GM10248 (cell line): ENCODE data around the gene HBD.
"Not testable (repeated sequence)": the region's sequence is repeated elsewhere in the genome, so short reads cannot be mapped to it uniquely, and the experiment has no call there.

Experiments
- CTCF ChIA-PET: fragments of 300-600 bp; sonication (Branson Sonifier 250); formaldehyde crosslinking; extraction: SDS; loops from one replicate; lab custom pipeline; 2021; ENCODE audit warnings: antibody characterized with exemption; lab: Yijun Ruan, JAX
- POLR2A ChIA-PET: fragments of 350-650 bp; sonication (Branson Sonifier 250); formaldehyde crosslinking; extraction: SDS; loops from one replicate; lab custom pipeline; 2020; ENCODE audit warnings: antibody characterized with exemption; lab: Yijun Ruan, JAX
- DNase-seq: peaks from one replicate; pipeline ENCODE4 v3.0.0; 2012; ENCODE audit errors: extremely low spot score
- TF ChIP-seq, protein P1 (sequence below): IDR thresholded peaks from 2 replicates; pipeline ENCODE4 v1.5.1; 2012; ENCODE audit warnings: mild to moderate bottlenecking, low read depth; ENCODE audit errors: extremely low read depth, missing control alignments, control extremely low read depth

HBD gene

DNA sequence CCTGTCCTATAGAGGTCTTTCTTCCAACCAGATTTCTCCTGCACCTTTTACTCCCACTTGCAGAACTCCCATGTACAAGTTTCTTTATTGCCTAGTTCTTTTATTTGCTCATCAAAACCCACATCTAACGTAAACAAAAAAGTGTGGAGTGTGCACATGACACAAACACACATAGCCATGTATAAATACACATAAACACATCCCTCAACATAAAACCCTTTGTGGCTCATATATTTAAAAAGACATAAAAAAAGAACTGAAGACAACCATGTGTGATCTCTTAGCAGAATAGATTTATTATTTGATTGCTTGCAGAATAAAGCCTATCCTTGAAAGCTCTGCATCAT lies 18.6 kb upstream of the HBD start:
- TF ChIP-seq, protein P1, sequence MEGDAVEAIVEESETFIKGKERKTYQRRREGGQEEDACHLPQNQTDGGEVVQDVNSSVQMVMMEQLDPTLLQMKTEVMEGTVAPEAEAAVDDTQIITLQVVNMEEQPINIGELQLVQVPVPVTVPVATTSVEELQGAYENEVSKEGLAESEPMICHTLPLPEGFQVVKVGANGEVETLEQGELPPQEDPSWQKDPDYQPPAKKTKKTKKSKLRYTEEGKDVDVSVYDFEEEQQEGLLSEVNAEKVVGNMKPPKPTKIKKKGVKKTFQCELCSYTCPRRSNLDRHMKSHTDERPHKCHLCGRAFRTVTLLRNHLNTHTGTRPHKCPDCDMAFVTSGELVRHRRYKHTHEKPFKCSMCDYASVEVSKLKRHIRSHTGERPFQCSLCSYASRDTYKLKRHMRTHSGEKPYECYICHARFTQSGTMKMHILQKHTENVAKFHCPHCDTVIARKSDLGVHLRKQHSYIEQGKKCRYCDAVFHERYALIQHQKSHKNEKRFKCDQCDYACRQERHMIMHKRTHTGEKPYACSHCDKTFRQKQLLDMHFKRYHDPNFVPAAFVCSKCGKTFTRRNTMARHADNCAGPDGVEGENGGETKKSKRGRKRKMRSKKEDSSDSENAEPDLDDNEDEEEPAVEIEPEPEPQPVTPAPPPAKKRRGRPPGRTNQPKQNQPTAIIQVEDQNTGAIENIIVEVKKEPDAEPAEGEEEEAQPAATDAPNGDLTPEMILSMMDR, result no peak
- ChIA-PET CTCF (no interaction called here), POLR2A (no interaction called here)
- DNase-seq, result no peak

DNA sequence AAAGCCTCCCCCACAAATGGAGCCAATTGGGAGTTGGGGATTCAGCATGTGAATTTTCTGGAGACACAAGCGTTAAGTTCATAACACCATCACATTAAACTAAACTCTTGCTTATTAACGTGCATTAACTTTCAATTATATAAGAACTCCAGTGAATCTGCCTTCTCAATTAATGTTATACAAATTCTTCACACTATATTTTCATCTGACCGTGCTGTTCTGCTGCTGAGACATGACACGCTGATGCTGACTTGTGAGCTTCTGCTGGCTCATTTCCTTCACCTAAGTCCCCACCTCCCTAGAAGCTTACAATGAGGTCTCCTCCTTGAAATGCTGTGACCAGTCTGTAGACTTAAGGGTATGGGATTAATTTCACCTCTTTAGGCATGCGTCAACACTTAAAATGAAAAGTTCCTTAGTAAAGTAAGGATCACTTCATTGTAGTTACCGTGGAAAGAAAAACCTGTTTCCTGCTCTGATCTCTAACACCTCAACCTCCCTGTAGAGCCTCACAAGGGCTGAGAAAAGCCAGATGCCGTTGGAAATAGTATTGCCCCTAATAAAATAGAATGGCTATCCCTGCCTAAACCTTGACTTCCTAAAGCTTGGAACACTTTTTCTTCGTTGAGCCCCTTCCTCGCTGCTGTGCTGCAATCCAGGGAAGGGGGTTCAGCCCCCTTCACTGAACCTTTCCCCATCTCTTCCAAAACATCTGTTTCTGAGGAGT lies 18.1 kb upstream of the HBD start:
- POLR2A ChIA-PET, result no interaction called here
- DNase-seq, result no peak
- CTCF ChIA-PET, result no interaction called here
- TF ChIP-seq, protein P1, result no peak

DNA sequence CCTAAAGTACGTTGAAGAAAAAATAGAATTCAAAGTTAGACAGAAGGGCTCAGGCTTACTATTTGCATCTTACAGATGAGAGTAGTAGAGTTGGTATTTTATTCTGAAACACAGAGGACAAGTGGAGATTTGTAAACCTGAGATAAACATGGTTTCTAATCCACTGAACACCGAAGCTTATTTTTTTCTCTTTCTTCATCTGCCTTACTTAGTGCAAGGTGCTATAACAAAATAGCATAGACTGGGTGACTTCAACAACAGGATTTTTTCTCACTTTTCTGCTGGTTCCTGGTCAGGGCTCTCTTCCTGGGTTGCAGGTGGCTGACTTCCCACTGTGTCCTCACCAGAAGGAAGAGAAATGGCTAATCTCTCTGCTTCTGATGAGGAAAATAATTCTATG lies 17.5 kb upstream of the HBD start:
- ChIA-PET CTCF (no interaction called here), POLR2A (no interaction called here)
- TF ChIP-seq, protein P1, result no peak
- no peak for DNase-seq

DNA sequence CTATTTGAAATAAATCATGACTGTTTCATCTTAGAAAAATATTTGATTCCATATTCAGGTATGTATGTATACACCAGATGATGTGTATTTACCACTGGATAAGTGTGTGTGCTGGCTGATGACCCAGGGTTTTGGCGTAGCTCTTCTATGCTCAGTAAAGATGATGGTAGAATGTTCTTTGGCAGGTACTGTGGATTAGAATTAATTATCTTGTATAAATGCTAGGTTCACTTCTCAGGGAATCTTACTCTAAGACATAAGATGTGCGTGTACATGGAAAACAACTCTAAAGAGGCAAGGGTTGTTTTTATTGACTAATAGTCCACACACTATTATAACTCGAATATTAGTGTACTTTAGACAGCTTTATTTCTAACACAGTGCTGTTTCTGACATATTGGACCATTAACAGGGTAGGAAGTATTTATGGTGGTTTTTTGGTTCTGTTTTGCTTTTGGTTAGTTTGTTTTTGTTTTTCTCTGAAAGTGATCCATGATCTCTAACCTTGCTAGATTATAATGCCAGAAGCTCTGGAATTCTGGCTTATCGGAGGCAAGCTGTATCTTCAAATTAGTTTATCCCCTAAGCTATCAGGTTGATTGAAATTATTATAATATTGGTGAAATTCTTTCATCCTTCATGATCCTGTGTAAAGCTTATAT lies 16.4 kb upstream of the HBD start:
- ChIA-PET POLR2A (no interaction called here), CTCF (no interaction called here)
- TF ChIP-seq, protein P1, result no peak
- DNase-seq, result no peak

DNA sequence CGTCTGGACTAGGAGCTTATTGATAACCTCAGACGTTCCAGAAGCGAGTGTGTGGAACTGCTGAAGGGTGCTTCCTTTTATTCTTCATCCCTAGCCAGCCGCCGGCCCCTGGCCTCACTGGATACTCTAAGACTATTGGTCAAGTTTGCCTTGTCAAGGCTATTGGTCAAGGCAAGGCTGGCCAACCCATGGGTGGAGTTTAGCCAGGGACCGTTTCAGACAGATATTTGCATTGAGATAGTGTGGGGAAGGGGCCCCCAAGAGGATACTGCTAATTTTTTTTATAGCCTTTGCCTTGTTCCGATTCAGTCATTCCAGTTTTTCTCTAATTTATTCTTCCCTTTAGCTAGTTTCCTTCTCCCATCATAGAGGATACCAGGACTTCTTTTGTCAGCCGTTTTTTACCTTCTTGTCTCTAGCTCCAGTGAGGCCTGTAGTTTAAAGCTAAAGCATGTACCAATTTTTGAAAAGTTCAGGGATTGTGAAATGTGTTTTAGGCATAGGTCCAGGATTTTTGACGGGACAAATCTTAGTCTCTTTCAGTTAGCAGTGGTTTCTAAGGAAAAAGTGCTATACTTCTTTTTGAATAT lies 15.6 kb upstream of the HBD start, which contains the start of gene HBG1:
TSS of gene HBG1 (minus strand) at position 51 of the 590 bp plus-strand sequence. CDS start 53 bp downstream, outside the sequence.
- POLR2A ChIA-PET, DNase-seq, CTCF ChIA-PET: not testable (repeated sequence)

DNA sequence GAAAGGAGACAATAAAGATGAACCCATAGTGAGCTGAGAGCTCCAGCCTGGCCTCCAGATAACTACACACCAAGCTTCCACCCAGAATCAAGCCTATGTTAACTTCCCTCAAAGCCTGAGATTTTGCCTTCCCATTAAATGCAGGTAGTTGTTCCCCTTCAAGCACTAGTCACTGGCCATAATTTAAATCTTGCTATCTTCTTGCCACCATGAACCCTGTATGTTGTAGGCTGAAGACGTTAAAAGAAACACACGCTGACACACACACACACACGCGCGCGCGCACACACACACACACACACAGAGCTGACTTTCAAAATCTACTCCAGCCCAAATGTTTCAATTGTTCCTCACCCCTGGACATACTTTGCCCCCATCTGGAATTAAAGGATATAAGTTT lies 14.2 kb upstream of the HBD start:
- DNase-seq, POLR2A ChIA-PET, CTCF ChIA-PET: not testable (repeated sequence)

DNA sequence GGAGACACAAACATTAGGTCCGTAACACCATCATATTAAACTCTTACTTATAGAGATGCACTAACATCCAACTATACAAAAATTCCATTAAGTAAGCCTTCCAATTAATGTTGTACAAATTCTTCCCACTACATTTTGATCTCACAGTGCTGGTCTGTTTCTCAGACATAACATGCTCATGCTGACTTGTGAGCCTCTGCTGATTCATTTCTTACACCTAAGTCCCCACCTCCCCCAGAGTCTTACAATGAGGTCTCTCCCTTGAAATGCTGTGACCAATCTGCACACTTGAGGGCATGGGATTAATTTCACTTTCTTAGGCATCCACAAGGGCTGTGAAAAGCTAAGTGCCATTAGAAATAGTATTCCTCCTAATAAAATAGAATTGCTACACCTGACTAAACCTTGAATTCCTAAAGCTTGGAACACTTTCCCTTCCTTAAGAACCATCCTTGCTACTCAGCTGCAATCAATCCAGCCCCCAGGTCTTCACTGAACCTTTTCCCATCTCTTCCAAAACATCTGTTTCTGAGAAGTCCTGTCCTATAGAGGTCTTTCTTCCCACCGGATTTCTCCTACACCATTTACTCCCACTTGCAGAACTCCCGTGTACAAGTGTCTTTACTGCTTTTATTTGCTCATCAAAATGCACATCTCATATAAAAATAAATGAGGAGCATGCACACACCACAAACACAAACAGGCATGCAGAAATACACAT lies 13.3 kb upstream of the HBD start:
- ChIA-PET CTCF (interaction anchor here (0.9 kb wide), 1 partner anchor 20 kb away, joined by 4 read pairs; no protein-coding TSS in a partner anchor), POLR2A (no interaction called here)
- TF ChIP-seq, protein P1, result no peak
- DNase-seq, result no peak
